Gastroesophageal sphincter (tissue), 4 donors: ENCODE measurements around the gene FANCC. TPM values are rescaled to one million over a fixed set of nuclear protein-coding genes. Genes with fewer than 3 reads are reported as not detected.

ENCODE experiments used
- ATAC-seq: fragments of 150-250 bp; one replicate; pipeline ENCODE4 v1.9.1; 2016; ENCODE audit warnings: mild to moderate bottlenecking, moderate library complexity
- H3K27ac ChIP-seq, 4 donors: fragments of 200-600 bp; sonication (generic) in 3 of 4; 1 replicate in 3 of 4; 2 replicates in 1 of 4; pipeline ENCODE4 v1.5.1; 2016 to 2019
- H3K27me3 ChIP-seq: fragments of 200-600 bp; sonication (generic); one replicate; pipeline ENCODE4 v1.5.1; 2019
- H3K36me3 ChIP-seq, 2 donors: fragments of 200-600 bp; sonication (generic); one replicate each; pipeline ENCODE4 v1.5.1; 2019; ENCODE audit warnings: control low read depth in 1 of 2
- H3K4me1 ChIP-seq, 3 donors: fragments of 200-600 bp; sonication (generic); 1 replicate in 2 of 3; 2 replicates in 1 of 3; pipeline ENCODE4 v1.5.1; 2016 to 2019; ENCODE audit warnings: control low read depth in 2 of 3
- H3K4me3 ChIP-seq, 2 donors: fragments of 200-600 bp; sonication (generic); one replicate each; pipeline ENCODE4 v1.5.1; 2019; ENCODE audit warnings: mild to moderate bottlenecking in 1 of 2, moderate library complexity in 1 of 2
- H3K9me3 ChIP-seq, 3 donors: fragments of 200-600 bp; sonication (generic); one replicate each; pipeline ENCODE4 v1.5.1; 2017 to 2019; ENCODE audit warnings: control low read depth in 2 of 3
- CTCF ChIP-seq, 4 experiments: fragments of 200-600 bp in 2 of 4; fragments of 450-650 bp in 2 of 4; sonication (generic) in 1 of 4; IDR thresholded peaks; one replicate each; pipeline ENCODE4 v1.5.1; 2017 to 2019; ENCODE audit warnings: antibody characterized with exemption in 4 of 4, mild to moderate bottlenecking in 2 of 4, moderate library complexity in 2 of 4
- EP300 ChIP-seq: sonication (generic); formaldehyde crosslinking; IDR thresholded peaks from one replicate; pipeline ENCODE4 v1.6.1; 2017; ENCODE audit warnings: antibody characterized with exemption, mild to moderate bottlenecking
- POLR2A ChIP-seq, 2 donors: fragments of 450-650 bp; IDR thresholded peaks; one replicate each; pipeline ENCODE4 v1.6.1; 2017; ENCODE audit warnings: antibody characterized with exemption in 2 of 2, mild to moderate bottlenecking in 2 of 2, moderate library complexity in 1 of 2
- POLR2AphosphoS5 ChIP-seq: sonication (generic); formaldehyde crosslinking; IDR thresholded peaks from one replicate; pipeline ENCODE4 v1.6.1; 2017; ENCODE audit warnings: antibody characterized with exemption
- WGBS, 2 donors: methylation state at CpG; one replicate each; pipeline ENCODE4 v1.1.5; 2018; ENCODE audit warnings: low coverage in 1 of 2; 5-methylcytosine and 5-hydroxymethylcytosine counted together
- total RNA-seq, 4 donors: library from RNA; depleted of rRNA; stranded (reverse); fragments of >200 nt; gene quantifications; one replicate each; pipeline ENCODE4 v1.1.0, GENCODE V29; 2016

FANCC gene
- total RNA-seq, 4 donors from 2014 or later: 4.9 to 9.4 (median 7.4) TPM

- WGBS, 2 donors: 38% methylated on average over 6 of the region's 6 CpGs; no CpG with 5 or more reads in 1 of the 2 donors
- H3K27ac ChIP-seq: peak overlapping the region; percentile 61 to 89 (median 74)
- H3K9me3 ChIP-seq: no peaks in the 10 kb centered on the region
- H3K4me3 ChIP-seq: no peak overlapping the region
- H3K27me3 ChIP-seq: no peaks in the 10 kb centered on the region
- peaks cover 0 to 50% of the 10 kb centered on the region in 2 donors for H3K36me3 ChIP-seq
- TF ChIP-seq EP300 (no peak), CTCF (IDR thresholded peaks at IDR 0.05) (no peak), POLR2A (IDR thresholded peaks at IDR 0.05) (no peak), POLR2AphosphoS5 (peak; percentile 7)
- ATAC-seq: no peak
- H3K4me1 ChIP-seq: peaks cover 18 to 100% (median 52%) of the 10 kb centered on the region in 3 donors
Observed at GRCh38 chr9:95067057-95067456, 250.5 kb downstream of the FANCC start.

- Histone ChIP-seq H3K27ac (peak overlapping the region; percentile 62 to 89 (median 84)), H3K27me3 (no peaks in the 10 kb centered on the region), H3K4me1 (peaks cover 10 to 100% (median 47%) of the 10 kb centered on the region in 3 donors), H3K36me3 (peaks cover 0 to 60% of the 10 kb centered on the region in 2 donors), H3K4me3 (no peak overlapping the region), H3K9me3 (no peaks in the 10 kb centered on the region)
- 26% methylated on average over 3 of the region's 11 CpGs; no CpG with 5 or more reads in 1 of the 2 donors for WGBS, 2 donors
- peak in 1 of 4 experiments; percentile 7 for TF ChIP-seq CTCF (IDR thresholded peaks at IDR 0.05)
- TF ChIP-seq EP300: no peak
- peak; percentile 66 for ATAC-seq
Observed at GRCh38 chr9:95065224-95065623, 252.3 kb downstream of the FANCC start.

GRCh38 chr9:95063300-95063699 is 254.2 kb downstream of the FANCC start:
- Histone ChIP-seq H3K9me3 (no peaks in the 10 kb centered on the region), H3K27me3 (no peaks in the 10 kb centered on the region), H3K36me3 (peaks cover 0 to 53% of the 10 kb centered on the region in 2 donors), H3K4me1 (peaks cover 7 to 100% (median 60%) of the 10 kb centered on the region in 3 donors), H3K27ac (peak overlapping the region; percentile 62 to 89 (median 84)), H3K4me3 (no peak overlapping the region)
- ATAC-seq: no peak
- WGBS, 2 donors: 65% methylated on average over 4 of the region's 10 CpGs; no CpG with 5 or more reads in 1 of the 2 donors
- TF ChIP-seq CTCF (IDR thresholded peaks at IDR 0.05) (no peak), EP300 (no peak), POLR2A (IDR thresholded peaks at IDR 0.05) (no peak), POLR2AphosphoS5 (no peak)

GRCh38 chr9:95062596-95063065 is 254.9 kb downstream of the FANCC start:
- no peak overlapping the region for H3K4me3 ChIP-seq
- peaks cover 7 to 100% (median 66%) of the 10 kb centered on the region in 3 donors for H3K4me1 ChIP-seq
- H3K36me3 ChIP-seq: peaks cover 0 to 47% of the 10 kb centered on the region in 2 donors
- H3K27me3 ChIP-seq: no peaks in the 10 kb centered on the region
- 31% methylated on average over 4 of the region's 7 CpGs; no CpG with 5 or more reads in 1 of the 2 donors for WGBS, 2 donors
- no peak for ATAC-seq
- peak overlapping the region; percentile 62 to 89 (median 84) for H3K27ac ChIP-seq
- no peaks in the 10 kb centered on the region for H3K9me3 ChIP-seq
- no peak for TF ChIP-seq POLR2A (IDR thresholded peaks at IDR 0.05)
- no peak for TF ChIP-seq EP300
- TF ChIP-seq POLR2AphosphoS5: no peak
- no peak for TF ChIP-seq CTCF (IDR thresholded peaks at IDR 0.05)

- TF ChIP-seq POLR2A (IDR thresholded peaks at IDR 0.05): no peak
- no peak for TF ChIP-seq CTCF (IDR thresholded peaks at IDR 0.05)
- no peak for TF ChIP-seq POLR2AphosphoS5
- no peak for TF ChIP-seq EP300
- H3K27ac ChIP-seq: peak overlapping the region; percentile 15 to 89 (median 84)
- H3K27me3 ChIP-seq: no peaks in the 10 kb centered on the region
- H3K4me3 ChIP-seq: no peak overlapping the region
- H3K4me1 ChIP-seq: peaks cover 7 to 100% (median 70%) of the 10 kb centered on the region in 3 donors
- peaks cover 0 to 42% of the 10 kb centered on the region in 2 donors for H3K36me3 ChIP-seq
- ATAC-seq: no peak
- WGBS, 2 donors: 33 to 37% methylated on average over 3 to 6 of the region's 13 CpGs
- H3K9me3 ChIP-seq: no peaks in the 10 kb centered on the region
Observed at GRCh38 chr9:95061916-95062595, 255.5 kb downstream of the FANCC start.
